Testis (tissue), 2 donors: ENCODE data around the gene SEZ6.

Source experiments
- CTCF ChIP-seq, 3 experiments: fragments of 450-650 bp in 2 of 3; fragments of 200-600 bp in 1 of 3; sonication (generic) in 1 of 3; IDR thresholded peaks; one replicate each; pipeline ENCODE4 v1.5.1; 2016 to 2019; ENCODE audit warnings: antibody characterized with exemption in 3 of 3, mild to moderate bottlenecking in 2 of 3, moderate library complexity in 1 of 3
- POLR2A ChIP-seq: fragments of 450-650 bp; IDR thresholded peaks from one replicate; pipeline ENCODE4 v1.6.1; 2017; ENCODE audit warnings: antibody characterized with exemption, mild to moderate bottlenecking, moderate library complexity

DNA sequence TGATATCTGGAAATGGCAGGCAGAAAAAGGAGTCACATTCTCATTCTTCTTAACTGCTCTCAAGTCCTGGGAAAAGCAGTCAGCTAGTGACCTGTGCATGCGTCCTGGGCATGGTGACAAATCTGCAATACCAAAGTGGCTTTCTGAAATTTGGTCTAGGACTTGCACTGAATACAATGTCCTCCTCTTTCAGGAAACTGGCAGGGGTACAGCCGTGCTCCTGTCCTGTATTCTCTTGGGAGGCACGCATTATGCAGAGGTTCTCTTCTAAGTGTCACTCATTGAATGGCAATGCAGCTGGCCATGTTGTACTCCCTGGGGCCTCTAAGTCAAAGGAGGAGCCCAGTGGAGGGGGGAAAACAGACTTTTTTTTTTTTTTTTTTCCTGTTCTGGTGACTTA is 65.2 kb downstream of the SEZ6 start:
- TF ChIP-seq CTCF (IDR thresholded peaks at IDR 0.05) (no peak), POLR2A (no peak)
